GM23248 (cell line): ENCODE data around the gene ARHGEF4. TPM values are rescaled to one million over a fixed set of nuclear protein-coding genes. Genes with fewer than 3 reads are reported as not detected.

ENCODE experiments used
- DNase-seq: peaks from one replicate; pipeline ENCODE4 v3.0.0-alpha.2; 2015
- H2AFZ ChIP-seq: fragments of 200-600 bp; sonication (generic); 2 replicates; pipeline ENCODE4 v1.6.1; 2016; ENCODE audit warnings: antibody characterized with exemption
- H3F3A ChIP-seq: fragments of 200-600 bp; sonication (generic); 2 replicates; pipeline ENCODE4 v1.6.1; 2016; ENCODE audit warnings: mild to moderate bottlenecking, antibody characterized with exemption, mixed run types; ENCODE audit not compliant: insufficient read depth
- H3K27ac ChIP-seq: fragments of 200-600 bp; sonication (generic); 2 replicates; pipeline ENCODE4 v1.5.1; 2016; ENCODE audit warnings: mild to moderate bottlenecking
- H3K27me3 ChIP-seq: fragments of 200-600 bp; sonication (generic); replicated peaks from 2 replicates; pipeline ENCODE4 v1.6.1; 2016; ENCODE audit warnings: mild to moderate bottlenecking; ENCODE audit not compliant: insufficient read depth
- H3K36me3 ChIP-seq: fragments of 200-600 bp; sonication (generic); 2 replicates; pipeline ENCODE4 v1.6.1; 2016; ENCODE audit warnings: low read depth, mild to moderate bottlenecking
- H3K4me1 ChIP-seq: fragments of 200-600 bp; sonication (generic); 2 replicates; pipeline ENCODE4 v1.6.1; 2016; ENCODE audit warnings: mild to moderate bottlenecking; ENCODE audit not compliant: insufficient read depth
- H3K4me2 ChIP-seq: fragments of 200-600 bp; sonication (generic); one replicate; pipeline ENCODE4 v1.6.1; 2016; ENCODE audit warnings: mild to moderate bottlenecking; ENCODE audit not compliant: unreplicated experiment
- H3K4me3 ChIP-seq: fragments of 200-600 bp; sonication (generic); 2 replicates; pipeline ENCODE4 v1.5.1; 2016; ENCODE audit warnings: mild to moderate bottlenecking
- H3K79me2 ChIP-seq: fragments of 200-600 bp; sonication (generic); 2 replicates; pipeline ENCODE4 v1.6.1; 2016; ENCODE audit warnings: mild to moderate bottlenecking; ENCODE audit not compliant: insufficient read depth
- H3K9ac ChIP-seq: fragments of 200-600 bp; sonication (generic); 2 replicates; pipeline ENCODE4 v1.6.1; 2016; ENCODE audit warnings: mild to moderate bottlenecking
- H3K9me2 ChIP-seq: fragments of 200-600 bp; sonication (generic); 2 replicates; pipeline ENCODE4 v1.6.1; 2016; ENCODE audit warnings: mixed run types, mild to moderate bottlenecking, moderate library complexity; ENCODE audit not compliant: insufficient read depth
- H3K9me3 ChIP-seq: fragments of 200-600 bp; sonication (generic); one replicate; pipeline ENCODE4 v1.6.1; 2017; ENCODE audit warnings: low read depth
- H4K20me1 ChIP-seq: fragments of 200-600 bp; sonication (generic); 2 replicates; pipeline ENCODE4 v1.6.0; 2016; ENCODE audit not compliant: insufficient read depth
- EZH2 ChIP-seq: fragments of 200-600 bp; sonication (generic); IDR thresholded peaks from 2 replicates; pipeline ENCODE4 v1.6.1; 2018; ENCODE audit warnings: antibody characterized with exemption, mild to moderate bottlenecking; ENCODE audit not compliant: insufficient read depth, poor library complexity, severe bottlenecking
- EZH2phosphoT487 ChIP-seq: fragments of 200-600 bp; sonication (generic); IDR thresholded peaks from 2 replicates; pipeline ENCODE4 v1.6.1; 2018; ENCODE audit warnings: antibody characterized with exemption, moderate library complexity, mild to moderate bottlenecking, low read depth; ENCODE audit not compliant: insufficient read depth
- WGBS, 2 experiments: methylation state at CpG; one replicate each; pipeline ENCODE4 v1.1.6; 2015 to 2017; ENCODE audit warnings: low lambda C conversion rate in 2 of 2, low coverage in 1 of 2; ENCODE audit errors: missing lambda C conversion rate in 2 of 2; 5-methylcytosine and 5-hydroxymethylcytosine counted together
- in situ Hi-C: fragments of 300-500 bp; cut with MboI; formaldehyde crosslinking; loops from 2 replicates; pipeline ENCODE4 v1.15.0; 2020
- polyA plus RNA-seq: library from polyadenylated mRNA; unstranded; fragments of >200 nt; fragmentation: Nextera tagmentation; extraction: Ambion mirVana; gene quantifications from 2 replicates; pipeline ENCODE4 v1.2.1, GENCODE V29; 2016
- total RNA-seq: library from RNA; depleted of rRNA; stranded (reverse); fragments of >200 nt; shearing (Covaris generic); gene quantifications from 2 replicates; pipeline ENCODE4 v1.2.3, GENCODE V29; 2014

ARHGEF4 gene
- total and polyA plus RNA-seq, 2 experiments from 2014 or later = 7.4 to 26.0 TPM

- no peaks in the 10 kb centered on the region for H3F3A ChIP-seq
- H3K9ac ChIP-seq = no peak overlapping the region
- H3K79me2 ChIP-seq = no peaks in the 10 kb centered on the region
- H3K27ac ChIP-seq = no peak overlapping the region
- no peak overlapping the region for H3K4me3 ChIP-seq
- no peak for DNase-seq
- 0 out of 2 replicates have a peak, but pooled peaks cover 3% of the 10 kb centered on the region for H3K4me1 ChIP-seq
- TF ChIP-seq EZH2phosphoT487 (no peak), EZH2 (no peak)
- H3K9me2 ChIP-seq = no peaks in the 10 kb centered on the region
- 61 to 71% methylated on average over 12 of the region's 12 CpGs for WGBS, 2 experiments
- in situ Hi-C loops = no loop called here
- H3K36me3 ChIP-seq = no peaks in the 10 kb centered on the region
- no peaks in the 10 kb centered on the region for H3K27me3 ChIP-seq
- no peak overlapping the region for H2AFZ ChIP-seq
- H3K9me3 ChIP-seq = no peaks in the 10 kb centered on the region
- H3K4me2 ChIP-seq = no peak overlapping the region
- H4K20me1 ChIP-seq = no peaks in the 10 kb centered on the region
Measured at GRCh38 chr2:130826419-130826818, 10.3 kb upstream of the ARHGEF4 start.

GRCh38 chr2:130826821-130827501, 9.8 kb upstream of the ARHGEF4 start:
- Histone ChIP-seq H3K36me3 (no peaks in the 10 kb centered on the region), H3F3A (no peaks in the 10 kb centered on the region), H3K4me3 (no peak overlapping the region), H3K9me3 (no peaks in the 10 kb centered on the region), H4K20me1 (no peaks in the 10 kb centered on the region), H3K79me2 (no peaks in the 10 kb centered on the region), H3K27me3 (no peaks in the 10 kb centered on the region), H3K27ac (no peak overlapping the region), H2AFZ (no peak overlapping the region), H3K9me2 (no peaks in the 10 kb centered on the region), H3K9ac (no peak overlapping the region), H3K4me1 (0 out of 2 replicates have a peak, but pooled peaks cover 3% of the 10 kb centered on the region), H3K4me2 (no peak overlapping the region)
- DNase-seq = no peak
- TF ChIP-seq EZH2phosphoT487 = no peak
- TF ChIP-seq EZH2 = no peak
- 68 to 69% methylated on average over 7 of the region's 7 CpGs for WGBS, 2 experiments
- in situ Hi-C loops = no loop called here

- peak; percentile 36 for DNase-seq
- no peak overlapping the region for H2AFZ ChIP-seq
- no peak overlapping the region for H3K27ac ChIP-seq
- no peaks in the 10 kb centered on the region for H3K79me2 ChIP-seq
- H3K4me1 ChIP-seq = 0 out of 2 replicates have a peak, but pooled peaks cover 3% of the 10 kb centered on the region
- no peaks in the 10 kb centered on the region for H3K36me3 ChIP-seq
- H3K4me3 ChIP-seq = no peak overlapping the region
- H3K4me2 ChIP-seq = no peak overlapping the region
- in situ Hi-C loops = no loop called here
- H3K9me3 ChIP-seq = no peaks in the 10 kb centered on the region
- TF ChIP-seq EZH2 = no peak
- no peak for TF ChIP-seq EZH2phosphoT487
- no peaks in the 10 kb centered on the region for H3K9me2 ChIP-seq
- no peaks in the 10 kb centered on the region for H4K20me1 ChIP-seq
- H3F3A ChIP-seq = no peaks in the 10 kb centered on the region
- WGBS, 2 experiments = 62 to 66% methylated on average over 15 of the region's 15 CpGs
- no peaks in the 10 kb centered on the region for H3K27me3 ChIP-seq
- no peak overlapping the region for H3K9ac ChIP-seq
Measured at GRCh38 chr2:130827502-130828251, 9.0 kb upstream of the ARHGEF4 start.

GRCh38 chr2:130828461-130828860, 8.3 kb upstream of the ARHGEF4 start:
- Histone ChIP-seq H3K4me2 (no peak overlapping the region), H3K9me2 (no peaks in the 10 kb centered on the region), H3K79me2 (no peaks in the 10 kb centered on the region), H4K20me1 (no peaks in the 10 kb centered on the region), H3K27me3 (no peaks in the 10 kb centered on the region), H3F3A (no peaks in the 10 kb centered on the region), H3K4me3 (no peak overlapping the region), H3K27ac (no peak overlapping the region), H3K9me3 (no peaks in the 10 kb centered on the region), H3K9ac (no peak overlapping the region), H3K36me3 (no peaks in the 10 kb centered on the region), H2AFZ (no peak overlapping the region), H3K4me1 (0 out of 2 replicates have a peak, but pooled peaks cover 3% of the 10 kb centered on the region)
- DNase-seq = no peak
- TF ChIP-seq EZH2phosphoT487 (no peak), EZH2 (no peak)
- WGBS, 2 experiments = 60 to 63% methylated on average over 5 of the region's 5 CpGs
- in situ Hi-C loops = no loop called here
